SJSA1 (cell line): Measurements from ENCODE around the gene FHIT. TPM values are rescaled to one million over a fixed set of nuclear protein-coding genes. Genes with fewer than 3 reads are reported as not detected.
"Not testable (repeated sequence)": the region's sequence is repeated elsewhere in the genome, so short reads cannot be mapped to it uniquely, and the experiment has no call there.

ENCODE experiments used
- DNase-seq, 2 experiments: peaks; one replicate each; pipeline ENCODE4 v3.0.0-alpha.2; 2015 to 2020; ENCODE audit warnings: low spot score in 2 of 2, low read depth in 1 of 2
- H3K27ac ChIP-seq: fragments of 250-450 bp; sonication (Bioruptor Pico); 2 replicates; pipeline ENCODE4 v1.5.1; 2020; ENCODE audit warnings: mild to moderate bottlenecking, moderate library complexity
- H3K27me3 ChIP-seq: fragments of 250-450 bp; sonication (Bioruptor Pico); replicated peaks from 2 replicates; pipeline ENCODE4 v1.5.1; 2020; ENCODE audit warnings: mild to moderate bottlenecking, moderate library complexity
- H3K36me3 ChIP-seq: fragments of 250-450 bp; sonication (Bioruptor Pico); 2 replicates; pipeline ENCODE4 v1.5.1; 2020; ENCODE audit warnings: mild to moderate bottlenecking
- H3K4me1 ChIP-seq: fragments of 250-450 bp; sonication (Bioruptor Pico); replicated peaks from 2 replicates; pipeline ENCODE4 v1.6.1; 2021; ENCODE audit warnings: mild to moderate bottlenecking
- H3K4me3 ChIP-seq: fragments of 250-450 bp; sonication (Bioruptor Pico); 2 replicates; pipeline ENCODE4 v1.5.1; 2020; ENCODE audit warnings: mild to moderate bottlenecking
- H3K9me3 ChIP-seq: fragments of 250-450 bp; sonication (Bioruptor Pico); replicated peaks from 2 replicates; pipeline ENCODE4 v1.5.1; 2020; ENCODE audit warnings: mild to moderate bottlenecking
- total RNA-seq: library from RNA; depleted of rRNA; stranded (reverse); fragments of >200 nt; shearing (Covaris generic); gene quantifications from 2 replicates; pipeline ENCODE4 v1.2.3, GENCODE V29; 2014

FHIT gene
- total RNA-seq, 1 experiment from 2014 or later, result not detected

DNA sequence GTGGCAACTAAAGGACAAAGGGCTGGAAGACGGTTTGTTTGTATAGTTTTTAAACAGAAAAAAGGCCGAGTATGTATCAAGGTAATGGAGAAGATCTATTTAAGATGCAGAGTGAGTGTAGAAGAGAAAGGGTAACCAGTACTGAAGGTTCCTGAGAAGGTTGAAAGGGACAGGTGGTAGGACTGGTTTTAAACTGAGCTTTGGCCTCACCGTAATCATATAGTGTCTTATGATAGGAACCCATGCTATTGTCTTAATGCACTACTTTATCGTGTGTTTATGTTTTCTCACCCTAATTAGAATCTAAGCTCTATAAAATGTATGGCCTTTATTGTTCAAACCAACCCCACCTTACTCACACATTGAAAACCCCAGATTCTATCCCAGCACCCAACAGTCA, 32.7 kb downstream of the FHIT start:
- no peak for DNase-seq
- H3K4me3 ChIP-seq, result no peak overlapping the region
- no peaks in the 10 kb centered on the region for H3K4me1 ChIP-seq
- H3K36me3 ChIP-seq, result no peaks in the 10 kb centered on the region
- no peaks in the 10 kb centered on the region for H3K9me3 ChIP-seq
- H3K27ac ChIP-seq, result no peak overlapping the region
- no peaks in the 10 kb centered on the region for H3K27me3 ChIP-seq

DNA sequence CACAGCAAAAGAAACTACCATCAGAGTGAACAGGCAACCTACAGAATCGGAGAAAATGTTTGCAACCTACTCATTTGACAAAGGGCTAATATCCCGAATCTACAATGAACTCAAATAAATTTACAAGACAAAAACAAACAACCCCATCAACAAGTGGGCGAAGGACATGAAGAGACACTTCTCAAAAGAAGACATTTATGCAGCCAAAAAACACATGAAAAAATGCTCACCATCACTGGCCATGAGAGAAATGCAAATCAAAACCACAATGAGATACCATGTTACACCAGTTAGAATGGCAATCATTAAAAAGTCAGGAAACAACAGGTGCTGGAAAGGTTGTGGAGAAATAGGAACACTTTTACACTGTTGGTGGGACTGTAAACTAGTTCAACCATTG, 35.1 kb downstream of the FHIT start:
- H3K4me3 ChIP-seq, result not testable (repeated sequence)

DNA sequence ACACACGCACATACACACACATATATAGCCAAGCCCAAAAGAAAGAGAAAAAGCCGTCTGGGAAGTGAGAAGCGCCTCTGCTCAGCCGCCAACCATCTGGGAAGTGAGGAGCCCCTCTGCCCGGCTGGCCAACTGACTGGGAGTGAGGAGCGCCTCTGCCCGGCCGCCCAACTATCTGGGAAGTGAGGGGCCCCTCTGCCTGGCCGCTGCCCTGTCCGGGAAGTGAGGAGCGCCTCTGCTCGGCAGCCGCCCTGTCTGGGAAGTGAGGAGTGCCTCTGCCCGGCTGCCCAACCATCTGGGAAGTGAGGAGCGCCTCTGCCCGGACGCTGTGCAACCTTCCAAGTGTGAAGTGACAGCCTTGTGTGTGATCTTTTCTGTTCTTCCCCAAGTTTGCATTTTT, 49.2 kb downstream of the FHIT start:
- no peak for DNase-seq
- H3K9me3 ChIP-seq, result no peaks in the 10 kb centered on the region
- no peaks in the 10 kb centered on the region for H3K36me3 ChIP-seq
- no peak overlapping the region for H3K27ac ChIP-seq
- H3K27me3 ChIP-seq, result no peaks in the 10 kb centered on the region
- H3K4me3 ChIP-seq, result no peak overlapping the region
- H3K4me1 ChIP-seq, result no peaks in the 10 kb centered on the region

More for the DNA sequence above, 35.1 kb downstream of the FHIT start:
- not testable (repeated sequence) for DNase-seq, H3K4me1 ChIP-seq, H3K36me3 ChIP-seq, H3K9me3 ChIP-seq, H3K27ac ChIP-seq, H3K27me3 ChIP-seq

DNA sequence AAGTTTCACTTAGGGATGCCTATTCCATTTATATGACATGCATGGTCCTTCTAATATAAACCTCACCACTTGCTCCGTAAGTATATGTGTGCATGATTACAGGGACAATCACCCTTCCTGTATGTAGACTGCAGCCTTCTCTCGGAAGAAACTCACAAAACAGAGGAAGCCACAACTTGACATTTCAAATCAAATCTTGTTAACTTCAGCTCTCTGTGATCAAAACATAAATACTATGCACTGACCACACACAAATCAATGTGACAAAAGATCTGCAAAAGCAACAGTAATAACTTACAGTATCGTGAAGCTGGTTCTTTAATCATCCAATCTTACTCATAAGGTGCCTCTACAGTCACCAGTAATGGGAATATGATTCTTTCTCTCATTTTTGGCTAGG, 50.2 kb downstream of the FHIT start:
- no peak overlapping the region for H3K4me3 ChIP-seq
- no peaks in the 10 kb centered on the region for H3K4me1 ChIP-seq
- no peak for DNase-seq
- H3K9me3 ChIP-seq, result no peaks in the 10 kb centered on the region
- H3K36me3 ChIP-seq, result no peaks in the 10 kb centered on the region
- H3K27ac ChIP-seq, result no peak overlapping the region
- H3K27me3 ChIP-seq, result no peaks in the 10 kb centered on the region

DNA sequence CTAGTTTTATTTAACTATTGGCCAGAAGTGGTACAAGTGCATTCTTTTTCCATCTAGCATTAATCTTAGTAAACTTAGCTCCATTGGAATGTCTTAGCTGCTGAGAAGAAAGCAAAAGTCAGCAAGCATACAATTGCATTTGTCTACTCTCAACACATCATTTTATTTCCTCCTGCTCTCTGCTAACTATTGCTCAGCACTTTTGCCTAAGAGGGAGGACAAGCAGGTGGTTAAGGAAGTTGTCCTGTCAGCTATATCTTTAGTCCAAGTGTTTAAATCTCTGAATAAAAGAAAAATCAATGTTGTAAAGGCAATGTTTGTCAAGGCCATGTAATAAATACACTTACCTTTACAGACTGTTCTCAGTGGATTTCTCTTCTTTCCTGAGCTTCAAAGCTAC, 51.0 kb downstream of the FHIT start:
- H3K27ac ChIP-seq, result no peak overlapping the region
- H3K27me3 ChIP-seq, result no peaks in the 10 kb centered on the region
- H3K4me1 ChIP-seq, result no peaks in the 10 kb centered on the region
- no peak overlapping the region for H3K4me3 ChIP-seq
- no peak for DNase-seq
- no peaks in the 10 kb centered on the region for H3K9me3 ChIP-seq
- H3K36me3 ChIP-seq, result no peaks in the 10 kb centered on the region

DNA sequence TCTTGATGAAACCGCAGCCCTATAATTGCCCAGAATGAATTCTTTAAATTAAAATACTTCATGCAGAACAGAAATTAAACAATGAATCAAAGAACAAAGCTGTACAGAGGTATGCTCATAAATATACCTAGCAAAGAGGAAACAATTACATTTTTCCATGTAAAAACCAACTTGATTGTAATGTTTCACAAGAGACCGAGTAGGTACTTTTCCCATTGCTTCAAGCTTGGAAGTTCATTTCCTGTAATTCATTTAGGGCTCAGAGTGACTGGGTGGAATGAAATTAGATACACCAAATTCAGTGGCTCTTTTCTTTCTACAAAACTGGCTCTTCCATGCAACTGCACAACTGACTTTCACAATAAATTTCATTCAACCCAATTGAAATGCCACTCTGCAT, 51.4 kb downstream of the FHIT start:
- Histone ChIP-seq H3K27me3 (no peaks in the 10 kb centered on the region), H3K36me3 (no peaks in the 10 kb centered on the region), H3K4me3 (no peak overlapping the region), H3K27ac (no peak overlapping the region), H3K9me3 (no peaks in the 10 kb centered on the region), H3K4me1 (no peaks in the 10 kb centered on the region)
- DNase-seq, result no peak

DNA sequence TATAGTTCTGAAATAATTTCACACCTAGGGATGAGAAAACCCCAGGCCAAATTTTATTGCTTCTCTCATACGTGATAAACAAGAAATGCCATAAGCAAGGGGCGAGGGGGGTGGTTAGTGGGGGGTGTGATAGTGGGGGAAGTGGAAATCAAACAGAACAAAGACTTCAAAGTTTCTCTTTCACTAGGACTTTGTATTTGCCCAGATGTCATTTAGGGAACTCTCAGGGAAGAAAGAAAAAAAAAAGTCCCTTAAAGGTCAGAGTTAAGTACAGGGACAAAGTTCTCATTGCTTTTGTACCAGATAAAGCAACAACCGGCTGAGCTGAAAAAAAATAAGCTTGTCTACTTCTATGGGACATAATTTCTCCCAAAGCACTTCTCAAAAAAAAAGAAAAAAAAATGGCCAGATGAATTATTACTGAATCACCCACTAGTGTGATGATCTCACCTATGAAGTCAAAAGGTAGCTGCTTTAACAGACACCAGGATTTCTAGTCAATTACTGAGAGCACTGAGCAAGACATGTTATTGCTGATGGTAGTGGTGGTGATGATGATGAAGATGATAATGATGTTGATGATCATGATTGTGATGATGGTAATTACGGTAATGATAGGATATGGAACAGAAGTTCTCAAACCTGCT, 56.2 kb downstream of the FHIT start:
- no peak for DNase-seq

DNA sequence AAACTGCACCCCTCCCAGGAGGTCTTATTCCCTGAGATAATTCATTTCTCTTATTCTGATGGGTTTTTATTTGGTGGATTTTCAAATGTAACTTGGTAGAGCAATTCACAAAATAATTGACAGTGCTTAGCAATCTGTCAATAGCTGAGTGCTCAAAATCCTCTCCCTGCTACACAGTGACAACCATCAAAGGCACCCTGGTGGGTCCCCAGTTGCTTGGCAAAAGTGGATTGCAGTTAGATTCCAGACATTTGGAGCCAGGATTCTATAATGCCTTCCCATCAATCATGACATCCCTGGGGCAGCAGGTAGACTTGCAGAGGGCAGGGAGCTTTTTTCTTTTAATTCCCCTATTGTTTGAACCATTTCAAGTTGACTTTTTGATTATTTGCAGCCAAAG, 59.0 kb downstream of the FHIT start:
- Histone ChIP-seq H3K36me3 (no peaks in the 10 kb centered on the region), H3K4me3 (no peak overlapping the region), H3K4me1 (no peaks in the 10 kb centered on the region), H3K27ac (no peak overlapping the region), H3K27me3 (no peaks in the 10 kb centered on the region), H3K9me3 (no peaks in the 10 kb centered on the region)
- no peak for DNase-seq

More for the DNA sequence above, 56.2 kb downstream of the FHIT start:
- Histone ChIP-seq H3K4me1 (no peaks in the 10 kb centered on the region), H3K27me3 (no peaks in the 10 kb centered on the region), H3K9me3 (no peaks in the 10 kb centered on the region), H3K27ac (no peak overlapping the region), H3K4me3 (no peak overlapping the region), H3K36me3 (no peaks in the 10 kb centered on the region)

DNA sequence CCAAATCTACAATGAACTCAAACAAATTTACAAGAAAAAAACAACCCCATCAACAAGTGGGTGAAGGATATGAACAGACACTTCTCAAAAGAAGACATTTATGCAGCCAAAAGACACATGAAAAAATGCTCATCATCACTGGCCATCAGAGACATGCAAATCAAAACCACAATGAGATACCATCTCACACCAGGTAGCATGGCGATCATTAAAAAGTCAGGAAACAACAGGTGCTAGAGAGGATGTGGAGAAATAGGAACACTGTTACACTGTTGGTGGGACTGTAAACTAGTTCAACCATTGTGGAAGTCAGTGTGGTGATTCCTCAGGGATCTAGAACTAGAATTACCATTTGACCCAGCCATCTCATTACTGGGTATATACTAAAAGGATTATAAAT, 61.0 kb downstream of the FHIT start:
- H3K9me3 ChIP-seq, DNase-seq, H3K27me3 ChIP-seq, H3K4me3 ChIP-seq, H3K36me3 ChIP-seq, H3K4me1 ChIP-seq, H3K27ac ChIP-seq: not testable (repeated sequence)

DNA sequence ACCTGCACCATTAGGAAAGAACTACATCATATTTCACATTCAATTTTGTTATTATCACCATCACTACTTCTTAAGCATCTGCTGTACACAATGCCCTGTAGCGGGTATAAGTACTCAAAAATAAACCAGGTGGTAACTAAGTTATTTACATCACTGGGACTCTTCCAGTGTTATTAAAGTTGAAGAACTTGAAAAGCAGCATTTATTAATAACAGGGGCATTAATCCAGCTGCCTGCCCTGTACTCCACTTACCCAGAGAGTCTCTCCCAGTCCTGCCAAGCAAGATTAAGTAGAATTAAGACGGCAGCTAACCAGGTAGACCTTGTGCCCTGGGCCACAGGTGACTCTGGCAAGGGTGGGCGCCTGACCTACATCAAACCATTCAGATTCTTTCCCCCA, 65.2 kb downstream of the FHIT start:
- no peak for DNase-seq
- H3K4me3 ChIP-seq, result no peak overlapping the region
- no peak overlapping the region for H3K27ac ChIP-seq
- no peaks in the 10 kb centered on the region for H3K4me1 ChIP-seq
- H3K9me3 ChIP-seq, result no peaks in the 10 kb centered on the region
- H3K36me3 ChIP-seq, result no peaks in the 10 kb centered on the region
- no peaks in the 10 kb centered on the region for H3K27me3 ChIP-seq

DNA sequence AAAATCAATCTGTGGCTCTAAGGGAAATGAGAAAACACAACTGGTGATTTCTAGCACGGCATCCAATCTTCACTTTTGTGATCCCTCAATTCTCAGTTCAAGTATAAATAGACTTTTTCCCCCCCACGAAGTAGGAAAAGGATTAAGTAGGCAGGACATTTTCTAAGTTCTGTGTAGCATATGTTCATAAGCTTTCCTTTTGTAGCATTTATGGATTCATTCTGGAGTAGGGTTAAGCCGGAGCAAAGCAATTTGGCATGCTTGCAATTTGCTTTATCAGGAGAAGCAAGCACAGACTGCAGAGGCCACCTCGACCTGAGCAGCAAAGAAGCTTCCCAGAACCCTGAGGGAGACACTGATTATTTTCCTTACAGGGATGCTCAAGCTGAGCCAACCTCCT, 66.3 kb downstream of the FHIT start:
- Histone ChIP-seq H3K4me1 (no peaks in the 10 kb centered on the region), H3K36me3 (no peaks in the 10 kb centered on the region), H3K9me3 (no peaks in the 10 kb centered on the region), H3K4me3 (no peak overlapping the region), H3K27me3 (no peaks in the 10 kb centered on the region), H3K27ac (no peak overlapping the region)
- no peak for DNase-seq

DNA sequence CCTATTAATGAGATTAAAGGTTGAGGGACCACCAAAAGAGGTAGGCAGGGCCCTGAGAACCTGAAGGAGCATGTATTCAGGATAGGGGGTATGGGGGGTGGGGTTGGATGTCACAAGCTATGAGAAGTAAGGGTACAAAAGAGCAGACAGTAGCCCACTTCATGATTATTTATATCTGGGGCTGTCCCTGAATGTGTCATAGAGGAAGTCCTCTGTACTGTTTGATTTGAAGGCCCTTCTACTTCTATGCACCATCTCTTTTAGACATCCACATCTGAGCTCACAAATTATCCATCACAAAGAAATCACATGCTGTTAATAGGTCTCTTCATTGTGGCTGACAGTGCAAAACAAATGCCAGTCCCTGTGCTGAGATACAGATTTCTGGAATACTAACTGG, 68.6 kb downstream of the FHIT start:
- Histone ChIP-seq H3K9me3 (no peaks in the 10 kb centered on the region), H3K4me3 (no peak overlapping the region), H3K27me3 (no peaks in the 10 kb centered on the region), H3K4me1 (no peaks in the 10 kb centered on the region), H3K27ac (no peak overlapping the region), H3K36me3 (no peaks in the 10 kb centered on the region)
- no peak for DNase-seq

DNA sequence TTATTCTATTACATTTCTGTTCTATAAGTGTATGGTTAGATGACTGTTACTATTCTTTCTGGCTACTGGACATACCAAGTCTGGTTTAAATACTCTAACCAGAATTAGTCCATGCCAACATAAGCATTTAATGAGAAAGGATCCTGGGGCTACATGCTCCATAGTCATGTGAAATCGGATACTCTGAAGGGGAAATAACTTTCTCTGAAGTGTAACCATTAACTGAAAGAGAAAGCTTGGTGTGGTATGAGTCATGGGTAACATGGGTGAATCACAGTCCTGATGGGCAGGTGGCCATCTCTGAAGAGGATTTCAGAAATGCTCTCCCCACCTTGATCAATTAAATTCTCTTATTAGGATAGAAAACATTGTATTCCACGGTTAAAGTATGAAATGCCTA, 69.4 kb downstream of the FHIT start:
- Histone ChIP-seq H3K4me1 (no peaks in the 10 kb centered on the region), H3K27ac (no peak overlapping the region)
- no peak for DNase-seq

DNA sequence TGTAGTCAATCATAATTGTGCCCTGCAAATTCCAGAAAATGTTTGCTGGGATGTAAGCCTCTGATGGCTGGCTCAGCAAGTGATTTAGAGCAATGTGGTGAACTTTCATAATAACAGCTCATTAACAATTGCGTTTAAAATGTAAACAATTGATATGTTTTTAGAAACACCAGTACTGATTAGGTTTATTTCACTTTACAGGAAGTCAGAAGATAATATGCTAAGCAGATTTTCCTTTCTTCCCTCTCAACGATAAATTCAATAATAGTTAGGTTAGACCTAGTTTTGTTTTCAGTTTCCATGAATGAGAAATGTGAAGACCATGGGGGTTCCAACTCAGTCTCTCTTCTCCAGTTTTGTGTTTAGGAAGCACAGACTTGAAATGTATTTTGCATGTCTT, 71.0 kb downstream of the FHIT start:
- no peaks in the 10 kb centered on the region for H3K27me3 ChIP-seq
- no peak overlapping the region for H3K4me3 ChIP-seq
- no peaks in the 10 kb centered on the region for H3K9me3 ChIP-seq
- H3K4me1 ChIP-seq, result no peaks in the 10 kb centered on the region
- H3K27ac ChIP-seq, result no peak overlapping the region
- H3K36me3 ChIP-seq, result no peaks in the 10 kb centered on the region
- DNase-seq, result no peak

More for the DNA sequence above, 69.4 kb downstream of the FHIT start:
- Histone ChIP-seq H3K9me3 (no peaks in the 10 kb centered on the region), H3K36me3 (no peaks in the 10 kb centered on the region), H3K4me3 (no peak overlapping the region), H3K27me3 (no peaks in the 10 kb centered on the region)

DNA sequence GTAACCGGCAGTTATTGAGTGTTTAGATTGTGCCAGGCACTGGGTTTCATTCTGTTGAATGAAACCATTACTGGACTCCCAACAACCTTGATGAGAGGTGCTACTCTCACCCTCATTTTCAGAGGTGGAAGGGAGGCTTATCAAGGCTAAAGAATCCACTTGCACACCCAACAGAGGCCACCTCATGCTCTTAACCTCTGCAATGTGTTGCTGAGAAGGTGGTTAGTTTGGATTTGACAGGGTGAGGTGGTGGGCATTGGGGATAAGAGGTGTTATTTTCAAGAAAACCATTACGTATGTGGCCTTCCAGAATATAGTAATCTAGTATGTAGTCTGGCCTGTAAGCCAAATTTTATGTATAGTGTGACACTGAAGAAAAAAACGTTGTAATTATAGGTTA, 73.1 kb downstream of the FHIT start:
- Histone ChIP-seq H3K27ac (no peak overlapping the region), H3K9me3 (no peaks in the 10 kb centered on the region), H3K27me3 (no peaks in the 10 kb centered on the region), H3K36me3 (no peaks in the 10 kb centered on the region), H3K4me3 (no peak overlapping the region), H3K4me1 (no peaks in the 10 kb centered on the region)
- no peak for DNase-seq
